Testis (tissue), 2 donors: ENCODE measurements around the gene OAS2.

Experiments
- CTCF ChIP-seq, 3 experiments: fragments of 450-650 bp in 2 of 3; fragments of 200-600 bp in 1 of 3; sonication (generic) in 1 of 3; IDR thresholded peaks; one replicate each; pipeline ENCODE4 v1.5.1; 2016 to 2019; ENCODE audit warnings: antibody characterized with exemption in 3 of 3, mild to moderate bottlenecking in 2 of 3, moderate library complexity in 1 of 3
- POLR2A ChIP-seq: fragments of 450-650 bp; IDR thresholded peaks from one replicate; pipeline ENCODE4 v1.6.1; 2017; ENCODE audit warnings: antibody characterized with exemption, mild to moderate bottlenecking, moderate library complexity

GRCh38 chr12:113058553-113058952 is 80.2 kb downstream of the OAS2 start:
- TF ChIP-seq CTCF (IDR thresholded peaks at IDR 0.05) = no peak
- no peak for TF ChIP-seq POLR2A
